GM21528 (cell line): ENCODE results near the gene UBE3A.

ENCODE experiments used
- ATAC-seq: cut with Tn5 transposase; IDR thresholded peaks from one replicate; pipeline ENCODE4 v1.9.1; 2021; ENCODE audit warnings: mild to moderate bottlenecking, moderate library complexity; ENCODE audit not compliant: unreplicated experiment, low FRiP score

Gene UBE3A

GRCh38 chr15:25335279-25335678, 103.5 kb downstream of the UBE3A start:
- ATAC-seq, result no peak

- ATAC-seq, result no peak
These were observed 105.8 kb downstream of the UBE3A start for GRCh38 chr15:25333049-25333448.

DNA sequence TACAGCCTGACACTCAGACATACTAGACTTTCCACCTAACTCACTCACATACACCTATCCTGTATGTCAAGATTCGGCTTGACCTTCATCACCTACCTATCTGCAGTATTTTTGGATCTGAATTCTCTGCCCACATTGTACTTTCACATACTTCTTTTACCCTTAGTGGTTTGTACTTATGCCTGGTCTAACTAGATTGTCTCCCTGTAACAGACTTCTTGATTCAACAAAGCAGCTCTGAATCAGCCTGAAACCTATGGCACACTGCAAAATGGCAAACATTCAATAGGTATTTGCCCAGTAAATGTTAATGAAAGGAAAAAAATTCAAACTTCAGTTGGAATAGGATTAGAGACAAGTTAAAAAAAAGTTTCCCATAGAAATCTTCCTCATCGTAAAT, 106.5 kb downstream of the UBE3A start:
- ATAC-seq, result no peak

- ATAC-seq, result no peak
These were observed 107.0 kb downstream of the UBE3A start for GRCh38 chr15:25331860-25332259.

DNA sequence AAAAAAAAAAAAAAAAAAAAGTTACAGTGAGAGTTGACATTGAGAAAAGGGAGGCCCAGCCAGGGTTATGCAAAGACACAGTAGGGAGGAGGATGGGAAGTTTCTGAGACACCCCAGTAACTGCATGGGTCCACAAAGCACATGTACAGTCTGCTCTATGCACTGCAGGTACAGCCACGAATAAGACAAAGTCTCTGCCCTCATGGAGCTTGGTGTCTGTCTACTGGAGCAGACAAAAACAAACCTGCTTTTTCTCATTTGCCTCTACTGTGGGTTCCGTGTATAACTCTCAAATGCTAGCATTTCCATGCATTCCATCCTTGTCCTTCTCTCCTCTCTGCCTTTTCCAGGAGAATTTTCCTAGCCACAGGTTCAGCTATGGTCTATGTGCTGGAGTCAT, 107.4 kb downstream of the UBE3A start:
- no peak for ATAC-seq

- ATAC-seq, result no peak
These were observed 109.1 kb downstream of the UBE3A start for GRCh38 chr15:25329696-25330095.

GRCh38 chr15:25327686-25328085, 111.1 kb downstream of the UBE3A start:
- no peak for ATAC-seq

GRCh38 chr15:25325187-25325586, 113.6 kb downstream of the UBE3A start:
- ATAC-seq, result no peak

DNA sequence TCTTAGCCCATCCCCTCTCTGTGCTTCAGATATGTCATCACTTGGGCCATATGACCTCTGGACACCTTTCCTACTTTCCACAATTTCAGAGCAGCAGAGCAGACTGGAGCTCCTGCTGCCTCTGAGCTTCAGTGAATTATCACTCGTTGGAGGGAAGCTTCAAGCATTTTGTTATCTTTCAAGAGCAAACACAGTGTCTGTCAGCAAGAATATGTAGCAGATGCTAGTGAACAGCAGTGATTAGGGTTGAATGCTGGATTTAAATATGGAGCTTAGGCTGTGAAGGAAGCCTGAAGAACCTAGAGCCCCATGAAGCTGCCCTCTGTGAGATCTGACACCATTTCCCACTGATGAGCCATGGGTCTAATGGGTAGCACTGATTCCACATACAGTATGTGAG, 115.4 kb downstream of the UBE3A start:
- ATAC-seq, result no peak

- no peak for ATAC-seq
These were observed 151.0 kb downstream of the UBE3A start for GRCh38 chr15:25287823-25288222.
